ENCODE results near the gene PLA2G4C.
"Not testable (repeated sequence)": the region's sequence is repeated elsewhere in the genome, so short reads cannot be mapped to it uniquely, and the experiment has no call there.

Gene PLA2G4C

DNA sequence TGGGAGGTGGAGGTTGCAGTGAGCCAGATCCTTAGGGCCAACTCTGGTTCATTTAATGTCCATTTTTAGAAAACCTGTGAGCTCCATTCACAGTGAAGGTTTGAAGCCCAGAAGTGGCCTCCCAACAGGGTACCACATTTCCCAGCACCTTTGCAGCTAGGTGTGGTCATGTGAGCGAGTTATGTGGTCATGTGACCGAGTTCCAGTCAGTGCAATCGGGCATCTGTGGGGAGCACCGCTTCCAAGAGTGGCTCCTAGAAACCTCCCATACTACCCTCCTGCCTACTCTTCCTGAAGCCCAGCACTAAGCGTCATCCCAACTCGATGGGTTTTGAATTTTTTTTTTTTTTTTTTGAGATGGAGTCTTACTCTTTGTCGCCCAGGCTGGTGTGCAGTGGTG is 663 bp upstream of the PLA2G4C start:
- no peak for DNase-seq

DNA sequence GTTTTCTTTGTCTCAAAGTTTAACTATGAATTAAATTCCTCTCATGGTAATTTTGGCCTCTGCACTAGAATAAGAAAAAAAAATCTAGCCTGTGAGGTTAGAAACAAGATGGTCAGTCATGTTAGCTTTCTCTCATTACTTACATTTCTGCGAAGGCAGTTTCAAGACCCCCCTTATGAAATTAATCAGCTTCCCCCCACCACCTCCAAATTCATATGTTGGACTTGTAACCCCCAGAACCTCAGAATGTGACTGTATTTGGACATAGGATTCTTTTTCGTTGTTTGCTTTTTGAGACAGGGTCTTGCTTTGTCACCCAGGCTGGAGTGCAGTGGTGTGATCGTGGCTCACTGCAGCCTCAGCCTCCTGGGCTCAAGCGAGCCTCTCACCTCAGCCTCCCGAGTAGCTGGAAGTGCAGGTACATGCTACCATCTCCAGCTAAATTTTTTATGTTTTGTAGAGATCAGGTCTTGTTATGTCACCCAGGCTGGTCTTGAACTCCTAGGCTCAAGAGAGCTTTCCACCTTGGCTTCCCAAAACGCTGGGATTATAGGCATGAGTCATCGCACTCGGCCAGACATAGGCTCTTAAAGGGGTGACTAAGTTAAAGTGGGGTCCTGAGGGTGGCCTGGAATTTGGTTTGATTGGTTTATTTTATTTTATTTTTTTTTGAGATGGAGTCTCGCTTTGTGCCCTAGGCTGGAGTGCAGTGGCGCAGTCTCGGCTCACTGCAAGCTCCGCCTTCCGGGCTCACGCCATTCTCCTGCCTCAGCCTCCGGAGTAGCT is 1.4 kb downstream of the PLA2G4C start:
- DNase-seq, result no peak

DNA sequence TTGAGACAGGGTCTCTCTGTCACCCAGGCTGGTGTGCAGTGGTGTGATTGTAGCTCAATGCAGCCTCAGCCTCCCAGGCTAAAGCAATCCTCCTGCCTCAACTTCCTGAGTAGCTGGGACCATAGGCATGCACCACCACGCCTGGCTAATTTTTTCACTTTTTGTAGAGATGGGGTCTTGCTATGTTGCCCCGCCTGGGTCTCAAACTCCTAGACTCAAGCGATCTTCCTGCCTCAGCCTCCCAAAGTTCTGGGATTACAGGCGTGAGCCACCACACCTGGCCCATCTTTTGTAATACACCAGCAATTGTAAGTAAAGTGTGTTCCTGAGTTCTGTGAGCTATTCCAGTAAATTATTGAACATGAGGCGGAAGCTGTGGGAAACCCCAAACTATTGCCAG is 6.7 kb downstream of the PLA2G4C start:
- no peak for DNase-seq

DNA sequence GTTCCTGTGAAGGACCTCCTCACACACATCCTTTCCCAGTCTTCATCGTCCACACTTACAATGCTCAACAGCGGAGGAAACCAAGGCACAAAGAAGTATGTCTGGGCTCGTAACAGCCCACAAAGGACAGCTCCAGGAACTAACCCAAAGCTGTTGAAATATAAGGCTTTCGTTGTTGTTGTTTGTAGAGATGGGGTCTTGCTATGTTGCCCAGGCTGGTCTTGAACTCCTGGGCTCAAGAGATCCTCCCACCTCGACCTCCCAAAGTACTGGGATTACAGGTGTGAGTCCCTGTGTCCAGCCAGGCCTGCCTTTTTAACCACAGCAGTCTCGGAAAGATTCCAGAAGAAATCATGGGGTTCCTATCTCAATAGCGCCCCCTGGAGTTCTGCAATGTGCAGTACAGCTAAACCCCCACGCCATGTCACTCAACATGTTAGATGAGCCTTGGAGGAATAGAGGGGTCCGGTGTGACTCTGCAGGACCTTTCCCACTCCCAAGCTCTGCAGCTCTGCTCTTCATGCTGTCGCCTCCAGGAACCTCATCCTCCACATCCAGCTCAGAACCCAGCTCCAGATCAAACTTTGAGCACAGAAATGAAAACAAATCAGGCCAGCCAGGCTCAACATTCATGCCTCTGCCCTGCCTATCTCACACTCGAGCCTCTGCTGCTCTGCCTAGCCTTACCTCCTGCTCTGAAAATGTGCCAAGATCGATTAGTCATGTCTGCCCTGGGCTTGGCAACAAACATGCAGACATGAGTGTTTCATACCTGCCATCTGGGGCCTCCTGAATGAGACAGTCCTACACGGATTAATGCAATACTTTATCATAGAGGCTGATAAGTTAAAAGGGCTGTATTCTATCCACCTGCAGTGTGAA is 7.5 kb downstream of the PLA2G4C start:
- peak; percentile 45 to 48 for DNase-seq

DNA sequence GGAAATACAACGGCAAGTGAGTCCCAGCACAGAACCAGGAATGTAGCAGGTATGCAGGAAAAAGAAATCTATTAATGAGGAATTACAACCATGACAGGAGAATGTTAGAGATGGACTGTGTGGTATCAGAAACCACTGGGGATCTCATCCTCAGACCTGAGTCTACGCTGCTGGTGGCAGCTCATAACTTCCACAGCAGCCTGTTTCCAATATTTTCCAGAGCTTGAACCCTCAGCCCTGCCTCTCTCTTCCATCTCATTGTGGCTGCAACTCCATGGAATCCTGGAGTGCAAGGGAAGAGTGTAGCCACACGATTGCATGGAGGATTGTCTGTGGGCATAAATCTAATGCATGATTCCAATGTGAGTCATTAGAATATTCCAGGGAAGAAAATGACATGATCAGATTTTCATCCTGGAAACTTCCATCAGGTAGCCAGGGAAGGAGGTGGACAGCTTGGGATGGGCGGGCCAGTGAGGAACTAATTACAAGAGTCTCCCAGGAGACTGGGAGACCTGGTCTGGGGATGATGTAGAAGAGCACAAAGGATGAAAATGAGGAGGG is 14.9 kb downstream of the PLA2G4C start:
- no peak for DNase-seq

DNA sequence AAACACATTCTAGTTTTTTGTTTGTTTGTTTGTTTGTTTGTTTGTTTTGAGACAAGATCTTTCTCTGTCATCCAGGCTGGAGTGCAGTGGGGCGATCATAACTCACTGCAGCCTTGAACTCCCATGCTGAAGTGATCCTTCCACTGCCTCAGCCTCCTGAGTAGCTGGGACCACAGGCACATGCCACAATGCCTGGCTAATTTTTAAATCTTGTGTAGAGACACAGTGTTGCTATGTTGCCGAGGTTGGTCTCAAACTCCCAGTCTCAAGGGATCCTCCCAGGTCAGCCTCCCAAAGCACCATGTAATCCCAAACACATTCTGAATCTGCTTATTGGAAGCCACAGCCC is 15.8 kb downstream of the PLA2G4C start:
- no peak for DNase-seq

DNA sequence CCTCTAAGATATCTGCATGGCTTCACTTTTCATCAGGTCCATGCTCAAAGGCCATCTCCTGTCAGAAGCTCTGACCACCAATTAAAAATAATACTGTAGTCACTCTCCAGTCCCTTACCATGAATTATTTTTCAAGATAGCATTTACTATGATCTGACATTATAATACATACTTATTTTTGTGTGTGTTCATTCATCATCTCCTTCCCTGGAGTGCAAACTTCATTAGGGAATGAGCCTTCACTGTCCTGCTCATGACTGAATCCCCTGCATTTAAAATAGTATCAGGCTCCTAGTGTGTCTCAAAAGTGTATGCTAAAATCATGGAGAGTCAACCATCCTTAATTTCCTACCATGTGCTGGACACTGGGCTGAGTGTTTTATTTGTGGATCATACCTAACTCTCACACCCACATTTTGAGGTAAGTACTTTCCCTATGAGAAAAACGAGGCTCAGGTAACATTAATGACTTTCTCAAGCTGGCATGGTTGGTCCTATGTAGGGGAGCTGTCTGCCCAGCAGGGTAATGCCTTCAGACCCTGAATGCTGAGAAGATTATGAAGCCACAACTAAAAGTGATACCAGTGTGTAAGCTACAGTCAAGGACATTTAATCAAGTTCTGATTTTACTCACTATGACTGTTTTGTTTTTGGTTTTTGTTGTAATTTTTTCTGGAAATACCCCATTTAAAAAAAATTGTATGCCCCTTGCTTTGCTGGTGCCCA is 16.3 kb downstream of the PLA2G4C start:
- no peak for DNase-seq

DNA sequence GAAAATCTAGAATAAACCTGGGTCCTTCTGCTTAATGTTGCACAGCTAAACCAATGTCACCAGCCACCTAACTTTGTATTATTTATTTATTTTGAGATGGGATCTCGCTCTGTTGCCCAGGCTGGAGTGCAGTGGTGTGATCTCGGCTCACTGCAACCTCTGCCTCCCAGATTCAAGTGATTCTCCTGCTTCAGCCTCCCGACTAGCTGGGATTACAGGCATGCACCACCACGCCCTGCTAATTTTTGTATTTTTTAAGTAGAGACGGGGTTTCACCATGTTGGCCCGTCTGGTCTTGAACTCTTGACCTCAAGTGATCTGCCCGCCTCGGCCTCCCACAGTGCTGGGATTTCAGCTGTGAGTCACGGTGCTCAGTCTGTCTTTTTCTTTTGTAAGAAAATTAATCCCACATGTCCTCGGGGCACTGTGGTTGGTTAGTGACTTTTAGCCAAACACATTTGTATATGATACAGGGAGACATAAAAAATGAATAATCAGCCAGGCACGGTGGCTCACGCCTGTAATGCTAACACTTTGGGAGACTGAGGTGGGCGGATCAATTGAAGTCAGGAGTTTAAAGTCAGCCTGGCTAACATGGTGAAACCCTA is 19.4 kb downstream of the PLA2G4C start:
- DNase-seq, result not testable (repeated sequence)

DNA sequence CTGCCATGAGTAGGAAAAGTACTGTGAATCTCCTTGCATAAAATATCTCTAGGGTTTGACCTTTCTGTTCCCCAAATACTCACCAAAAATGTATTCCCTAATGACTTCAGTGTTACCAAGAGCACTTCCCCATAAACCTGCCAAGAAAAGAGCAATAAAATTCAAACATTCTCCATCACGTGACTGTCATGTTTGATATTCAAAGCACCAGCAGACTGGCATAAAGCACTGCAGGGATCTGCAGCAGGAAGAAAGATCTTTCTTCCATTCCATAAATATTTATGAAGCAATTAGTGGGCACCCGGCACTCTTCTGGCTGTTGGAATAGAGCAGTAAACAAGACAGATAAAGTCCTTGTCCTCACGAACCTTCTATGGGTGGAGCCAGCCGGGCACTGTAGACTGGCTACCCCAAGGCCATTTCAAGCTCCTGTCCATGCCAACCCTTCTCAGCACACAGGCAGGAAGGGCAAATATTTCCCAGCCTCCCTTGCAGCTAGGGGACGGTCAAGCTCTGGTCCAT is 20.3 kb downstream of the PLA2G4C start:
- no peak for DNase-seq

DNA sequence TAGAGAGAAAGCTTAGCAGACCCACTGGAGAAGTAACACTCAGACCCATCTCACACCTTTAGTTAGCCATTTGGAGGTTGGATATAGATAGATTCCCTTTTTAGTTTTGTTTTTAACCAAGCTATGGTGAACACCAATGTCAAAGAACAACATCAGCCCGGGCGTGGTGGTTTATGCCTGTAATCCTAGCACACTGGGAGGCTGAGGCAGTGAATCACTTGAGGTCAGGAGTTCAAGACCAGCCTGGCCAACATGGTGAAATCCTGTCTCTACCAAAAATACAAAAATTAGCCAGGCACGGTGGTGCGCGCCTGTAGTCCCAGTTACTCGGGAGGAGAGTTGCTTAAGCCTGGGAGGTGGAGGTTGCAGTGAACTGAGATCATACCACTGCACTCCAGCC is 21.6 kb downstream of the PLA2G4C start:
- not testable (repeated sequence) for DNase-seq

DNA sequence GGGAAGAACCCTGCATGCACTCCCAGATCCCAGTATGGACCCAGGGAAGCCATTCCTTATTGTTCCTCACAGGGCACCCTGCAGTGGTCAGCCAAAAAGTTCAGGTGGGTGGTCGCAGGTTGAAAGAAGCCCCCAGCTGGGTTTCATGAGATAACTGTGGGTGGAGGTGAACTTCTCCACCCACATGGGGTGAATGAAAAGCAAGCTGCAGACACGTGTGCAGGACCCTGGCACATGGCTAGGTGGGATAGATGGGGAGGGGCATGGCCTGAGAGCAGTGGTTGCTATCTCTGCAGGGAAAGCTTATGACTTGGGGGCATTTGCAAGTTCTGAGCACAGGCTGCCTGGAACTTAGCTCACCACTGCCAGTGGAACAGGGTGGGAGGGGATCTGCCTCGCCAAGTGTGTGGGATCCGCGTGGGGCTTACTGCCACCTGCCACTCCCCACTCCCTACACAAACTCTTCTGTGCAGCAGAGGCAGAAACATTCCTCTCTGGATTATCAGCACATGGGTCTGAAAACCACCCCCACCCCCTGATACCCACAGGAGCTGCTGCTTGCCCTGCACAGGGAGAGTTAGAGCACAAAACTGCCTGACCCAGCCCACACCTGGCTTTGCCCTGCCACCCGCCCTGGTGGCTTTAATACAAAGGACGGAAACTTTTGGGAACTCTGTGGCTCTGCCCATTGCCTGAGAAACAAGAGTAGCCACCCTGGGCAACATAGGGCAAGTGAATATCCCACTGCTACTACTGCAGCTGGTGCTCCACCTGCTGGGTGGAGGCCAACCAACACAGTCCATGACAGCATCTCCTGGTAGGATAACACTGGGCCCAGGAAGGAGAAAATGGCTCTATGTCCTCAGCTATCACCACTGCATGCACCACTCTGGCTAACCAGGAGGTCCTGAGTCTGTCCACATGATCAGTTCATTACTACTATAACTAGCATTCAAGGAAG is 24.4 kb downstream of the PLA2G4C start:
- DNase-seq, result no peak

DNA sequence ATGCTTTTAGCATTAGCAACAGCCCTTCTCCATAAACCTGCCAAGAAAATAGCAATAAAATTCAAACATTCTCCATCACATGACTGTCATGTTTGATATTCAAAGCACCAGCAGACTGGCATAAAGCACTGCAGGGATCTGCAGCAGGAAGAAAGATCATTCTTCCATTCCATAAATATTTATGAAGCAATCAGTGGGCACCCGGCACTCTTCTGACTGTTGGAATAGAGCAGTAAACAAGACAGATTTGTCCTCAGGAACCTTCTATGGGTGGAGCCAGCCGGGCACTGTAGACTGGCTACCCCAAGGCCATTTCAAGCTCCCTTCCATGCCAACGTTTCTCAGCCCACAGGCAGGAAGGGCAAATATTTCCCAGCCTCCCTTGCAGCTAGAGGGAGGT is 25.5 kb downstream of the PLA2G4C start:
- DNase-seq, result no peak

DNA sequence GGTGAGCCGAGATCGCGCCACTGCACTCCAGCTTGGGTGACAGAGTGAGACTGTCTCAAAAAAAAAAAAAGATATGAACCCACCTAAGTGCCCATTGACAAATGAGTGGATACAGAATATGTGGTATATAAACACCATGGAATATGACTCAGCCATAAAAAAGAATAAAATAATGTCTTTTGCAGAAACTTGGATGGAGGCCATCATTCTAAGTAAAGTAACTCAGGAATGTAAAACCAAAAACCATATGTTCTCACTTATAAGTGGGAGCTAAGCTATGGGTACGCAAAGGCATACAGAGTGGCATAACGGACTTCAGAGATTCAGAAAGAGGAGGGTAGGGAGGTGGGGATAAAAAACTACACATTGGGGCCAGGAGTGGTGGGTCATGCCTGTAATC is 29.5 kb downstream of the PLA2G4C start:
- no peak for DNase-seq

DNA sequence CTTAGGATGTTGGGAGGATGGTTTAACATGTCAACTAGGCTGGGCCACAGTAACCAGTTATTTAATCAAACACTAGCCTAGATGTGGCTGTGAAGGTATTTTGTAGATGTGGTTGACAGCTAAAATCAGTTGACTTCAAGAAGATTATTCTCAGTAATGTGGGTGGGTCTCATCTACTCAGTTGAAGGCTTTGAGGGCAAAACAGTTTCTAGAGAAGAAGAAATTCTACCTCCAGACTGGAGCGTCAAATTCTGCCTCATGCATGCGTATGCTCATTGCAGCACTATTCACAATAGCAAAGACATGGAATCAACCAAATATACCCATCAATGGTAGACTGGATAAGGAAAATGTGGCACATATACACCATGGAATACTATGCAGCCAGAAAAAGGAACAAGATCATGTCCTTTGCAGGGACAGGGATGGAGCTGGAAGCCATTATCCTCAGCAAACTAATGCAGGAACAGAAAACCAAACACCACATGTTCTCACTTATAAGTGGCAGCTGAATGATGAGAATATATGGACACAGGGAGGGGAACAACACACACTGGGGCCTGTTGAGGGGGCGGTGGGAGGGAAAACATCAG is 40.3 kb downstream of the PLA2G4C start:
- not testable (repeated sequence) for DNase-seq

DNA sequence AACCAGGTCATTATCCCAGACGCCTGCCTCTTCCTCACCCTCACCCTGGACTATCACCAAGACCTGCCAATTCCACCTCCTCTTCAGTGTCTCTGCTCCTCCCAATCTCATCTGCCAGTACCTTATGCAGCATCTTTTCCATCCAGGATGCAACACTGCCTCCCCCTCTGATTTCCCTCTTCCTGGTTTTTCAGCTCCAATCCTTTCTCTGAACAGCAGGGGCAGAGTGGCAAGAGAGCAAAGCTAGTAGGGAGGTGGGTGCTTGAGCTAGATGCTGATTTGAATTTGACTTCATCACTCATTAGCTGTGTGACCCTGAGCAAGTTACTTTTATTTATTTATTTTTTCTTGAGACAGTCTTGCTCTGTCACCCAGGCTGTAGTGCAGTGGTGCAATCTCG is 41.2 kb downstream of the PLA2G4C start:
- DNase-seq, result no peak

DNA sequence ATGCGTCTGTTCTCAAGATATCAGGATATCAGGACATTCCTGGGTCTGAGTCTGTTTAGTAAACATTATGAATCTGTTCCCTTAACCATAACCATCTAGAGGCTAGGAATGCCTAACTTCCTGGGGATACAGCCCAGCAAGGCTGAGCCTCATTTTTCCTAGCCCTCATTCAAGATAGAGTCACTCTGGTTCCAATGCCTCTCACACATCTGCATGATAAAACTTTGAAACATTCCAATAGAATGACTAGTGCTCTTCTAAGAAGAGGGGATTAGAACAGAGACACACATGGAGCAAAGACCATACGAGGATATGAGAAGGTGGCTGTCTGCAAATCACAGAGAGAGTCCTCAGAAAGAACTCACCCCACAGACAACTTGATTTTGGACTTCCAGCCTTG is 46.1 kb downstream of the PLA2G4C start:
- no peak for DNase-seq

DNA sequence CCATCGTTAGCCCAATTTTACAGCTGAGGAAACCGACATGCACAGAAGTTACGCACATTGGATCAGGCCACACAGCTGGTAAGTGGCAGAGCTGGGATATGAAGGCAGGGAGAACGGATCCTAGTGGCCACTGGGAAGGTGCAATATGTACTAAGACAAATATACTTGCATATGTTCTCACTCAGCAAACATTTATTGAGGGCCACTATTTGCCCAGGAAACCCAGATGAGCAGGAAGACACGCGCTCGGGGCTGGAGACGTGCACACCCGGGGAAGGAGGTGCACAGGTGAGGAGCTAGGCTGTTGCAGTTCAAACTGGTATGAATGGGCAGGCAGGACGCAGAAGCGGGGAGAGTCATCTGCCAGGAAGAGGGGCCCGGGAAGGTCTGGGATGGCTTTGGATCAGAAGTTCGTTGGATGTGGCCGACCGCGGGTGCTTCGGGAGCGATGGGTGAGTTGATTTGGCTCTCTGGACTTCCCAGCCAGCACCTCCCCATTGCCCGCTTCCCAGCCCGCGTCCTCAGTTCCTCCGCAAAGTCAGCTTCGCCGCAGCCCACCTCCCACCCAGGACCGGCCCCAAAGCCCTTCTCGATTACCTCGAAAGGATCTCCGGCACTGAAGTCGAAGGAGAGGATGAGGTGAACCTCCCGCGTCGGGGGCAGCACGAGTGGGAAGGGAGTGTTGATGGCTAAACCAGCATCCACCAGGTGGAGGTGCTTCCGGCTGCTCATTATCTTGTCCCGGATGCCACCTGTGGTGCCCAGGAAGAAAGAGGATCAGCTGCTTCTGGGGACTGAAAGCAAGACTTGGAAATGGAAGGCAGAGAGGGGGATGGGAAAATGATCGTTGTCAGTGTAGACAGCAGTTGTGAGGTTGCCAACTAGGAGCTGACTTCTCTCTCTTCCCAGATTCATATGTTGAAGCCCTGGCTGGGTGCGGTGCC is 48.9 kb downstream of the PLA2G4C start:
- DNase-seq, result no peak

DNA sequence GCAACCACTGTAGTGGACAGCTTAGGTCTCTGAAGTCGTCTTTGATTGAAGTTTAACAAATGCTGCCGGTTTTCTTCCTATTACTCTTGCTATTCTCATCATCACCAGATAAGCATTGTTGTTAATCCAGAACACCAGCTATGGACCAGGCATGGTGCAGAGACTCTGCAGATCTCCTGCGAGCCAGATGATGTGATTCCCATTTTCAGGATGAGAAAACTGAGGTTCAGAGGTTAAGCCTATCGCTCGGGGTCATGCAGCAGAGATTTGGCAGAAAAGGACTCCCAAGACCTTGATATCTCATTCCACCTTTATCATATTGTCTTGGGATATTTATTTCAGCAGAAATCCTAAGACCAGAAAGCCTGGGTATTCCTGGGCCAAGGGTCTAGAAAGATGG is 50.2 kb downstream of the PLA2G4C start:
- DNase-seq, result no peak

DNA sequence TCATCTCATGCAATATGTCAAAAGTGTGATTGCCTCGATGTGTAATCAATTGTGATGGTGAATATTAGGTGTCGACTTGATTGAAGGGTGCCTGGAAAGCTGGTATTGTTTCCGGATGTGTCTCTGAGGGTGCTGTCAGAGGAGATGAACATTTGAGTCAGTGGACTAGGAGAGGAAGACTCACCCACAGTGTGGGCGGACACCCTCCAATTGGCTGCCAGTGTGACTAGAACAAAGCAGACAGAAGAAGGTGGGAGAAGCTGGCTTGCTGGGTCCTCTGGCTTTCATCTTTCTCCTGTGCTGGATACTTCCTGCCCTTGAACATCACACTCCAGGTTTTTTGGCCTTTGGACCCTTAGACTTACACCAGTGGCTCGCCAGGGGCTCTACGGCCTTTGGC is 51.3 kb downstream of the PLA2G4C start:
- DNase-seq, result no peak

DNA sequence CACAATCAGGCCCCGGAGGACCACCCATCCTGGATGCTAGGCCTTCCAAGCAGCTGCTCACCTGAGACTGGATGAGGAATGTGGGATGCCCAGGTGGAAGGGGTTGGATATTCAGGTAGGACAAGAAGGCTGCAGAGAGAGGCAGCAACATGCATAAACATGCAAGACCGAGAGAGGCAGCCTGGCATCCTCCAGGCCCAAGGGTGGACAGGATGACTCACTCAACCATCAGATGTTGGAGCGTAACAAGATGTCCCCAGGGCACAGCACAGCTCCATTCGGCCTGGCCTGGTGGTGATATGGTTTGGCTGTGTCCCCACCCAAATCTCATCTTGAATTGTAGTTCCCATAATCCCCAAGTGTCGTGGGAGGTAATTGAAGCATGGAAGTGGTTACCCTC is 56.8 kb downstream of the PLA2G4C start:
- no peak for DNase-seq
